ENCODE measurements around the gene QSOX2.
A peak's percentile ranks its signal among the peaks of the same experiment; 100 is the strongest.
"Not testable (repeated sequence)": the region's sequence is repeated elsewhere in the genome, so short reads cannot be mapped to it uniquely, and the experiment has no call there.

The QSOX2 gene

GRCh38 chr9:136268735-136269134 lies 23.1 kb upstream of the QSOX2 start:
- intact Hi-C loops (cut with DNase I): no loop called here
- DNase-seq: no peak

DNA sequence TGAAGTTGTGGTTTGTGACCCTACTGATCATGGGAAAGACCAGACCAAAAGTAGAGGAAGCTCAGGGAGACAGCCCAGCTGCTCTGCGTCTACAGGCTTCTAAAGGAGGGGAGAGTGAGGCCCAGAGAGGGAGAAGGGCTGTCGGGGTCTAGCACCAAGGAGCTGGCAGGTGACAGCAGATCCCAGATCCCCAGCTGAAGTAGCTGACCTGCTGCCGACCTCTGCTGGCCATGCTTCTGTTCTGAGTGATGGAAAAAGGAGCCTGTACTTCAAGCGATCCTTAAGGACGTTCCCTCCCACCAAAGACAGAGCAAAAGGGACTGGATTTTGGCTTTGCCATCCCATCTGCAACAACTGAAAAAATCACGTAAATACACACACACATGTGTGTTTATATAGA lies 22.7 kb upstream of the QSOX2 start:
- DNase-seq: no peak
- intact Hi-C loops (cut with DNase I): no loop called here

DNA sequence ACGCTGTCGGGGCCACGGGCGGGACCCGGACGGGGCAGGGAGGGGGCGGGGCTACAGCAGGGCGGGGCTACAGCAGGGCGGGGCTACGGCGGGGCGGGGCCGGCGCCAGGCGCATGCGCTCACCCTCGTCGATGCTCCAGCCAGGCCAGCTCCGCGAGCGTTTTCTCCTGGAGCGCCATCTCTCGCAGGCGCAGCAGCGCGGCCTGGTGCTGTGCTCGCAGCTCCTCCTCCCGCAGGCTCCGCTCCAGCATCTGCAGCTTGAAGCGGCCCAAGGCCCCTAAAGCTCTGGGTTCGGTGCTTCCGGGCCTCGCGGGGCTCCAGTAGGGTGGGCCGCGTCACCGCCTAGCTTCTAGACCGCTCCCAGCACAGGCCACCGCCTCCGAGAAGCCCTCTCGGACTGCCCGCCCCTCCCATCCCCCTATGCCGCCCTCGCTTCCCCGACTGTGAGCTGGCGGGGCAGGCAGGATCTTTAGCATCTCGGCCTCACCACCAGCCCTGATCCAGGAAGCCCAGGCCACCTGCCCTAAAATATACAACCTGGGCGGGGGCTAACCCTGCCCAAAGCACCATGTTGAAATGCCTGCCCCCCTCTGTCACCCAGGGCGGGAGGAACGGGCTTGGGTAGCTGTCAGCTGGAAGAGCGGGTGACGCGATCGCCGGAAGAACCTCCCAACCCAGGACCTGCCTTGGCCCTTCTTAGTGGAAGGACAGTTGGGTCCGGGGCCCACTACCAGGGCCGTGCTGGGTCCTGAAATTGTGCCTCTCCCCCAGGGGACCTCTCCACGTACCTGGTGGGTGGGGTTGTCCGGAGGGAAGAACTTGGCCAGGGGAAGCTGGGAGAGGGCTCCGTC lies 21.9 kb upstream of the QSOX2 start:
- intact Hi-C loops (cut with DNase I): no loop called here
- DNase-seq: peak; percentile 68 to 94 (median 86)

DNA sequence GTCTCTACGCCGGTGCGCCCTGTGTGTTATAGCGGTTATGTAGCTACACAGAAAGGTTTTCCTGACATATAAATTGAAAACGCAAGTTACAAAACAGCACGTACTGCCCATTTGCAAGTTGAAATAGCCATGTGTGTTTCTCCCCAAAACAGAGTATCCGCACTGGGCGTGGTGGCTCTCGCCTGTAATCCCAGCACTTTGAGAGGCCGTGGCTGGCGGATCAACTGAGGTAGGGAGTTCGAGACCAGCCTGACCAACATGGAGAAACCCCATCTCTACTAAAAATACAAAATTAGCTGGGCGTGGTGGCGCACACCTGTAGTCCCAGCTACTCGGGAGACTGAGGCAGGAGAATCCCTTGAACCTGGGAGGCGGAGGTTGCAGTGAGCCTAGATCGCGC lies 21.0 kb upstream of the QSOX2 start:
- DNase-seq; intact Hi-C loops (cut with DNase I): not testable (repeated sequence)

DNA sequence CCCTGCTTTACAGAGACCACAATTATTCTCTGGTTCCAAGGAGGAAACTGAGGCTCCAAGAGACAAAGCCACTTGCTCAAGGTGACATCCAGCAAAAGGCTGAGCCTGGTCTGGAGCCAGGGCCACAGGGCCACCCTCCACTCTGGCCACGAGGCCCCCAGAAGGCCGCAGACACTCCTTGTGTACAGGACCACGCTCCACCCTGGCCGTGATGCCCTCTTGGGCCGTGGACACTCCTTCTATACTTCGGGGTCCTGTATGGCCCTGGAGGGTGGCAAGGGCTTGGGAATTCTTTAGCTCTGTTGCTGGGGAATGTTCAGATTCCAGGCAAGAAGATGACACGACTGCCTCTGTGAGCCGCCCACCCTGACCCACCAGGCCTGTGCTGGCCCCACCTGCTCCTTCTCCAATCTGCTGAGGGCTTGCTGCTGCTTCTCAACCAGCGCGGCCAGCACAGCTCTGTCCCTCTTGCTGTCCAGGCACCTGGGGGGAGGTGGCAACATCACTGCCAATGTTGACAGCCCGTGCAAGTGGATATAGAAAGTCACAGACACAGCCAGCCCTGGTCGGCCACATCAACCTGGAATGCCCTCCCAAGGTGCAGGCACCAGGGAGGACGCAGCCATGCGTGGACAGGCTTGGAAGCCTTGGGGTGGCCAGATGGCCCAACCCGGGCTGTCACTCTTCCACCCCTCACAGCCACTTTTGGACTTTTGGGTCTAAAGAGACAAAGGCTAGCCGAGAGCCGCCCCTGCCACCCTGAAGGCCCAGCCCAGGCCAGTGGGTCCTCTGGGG lies 20.1 kb upstream of the QSOX2 start:
- no peak for DNase-seq
- intact Hi-C loops (cut with DNase I): no loop called here

GRCh38 chr9:136264441-136265405 lies 19.1 kb upstream of the QSOX2 start:
- intact Hi-C loops (cut with DNase I): no loop called here
- DNase-seq: no peak

- DNase-seq: no peak
- intact Hi-C loops (cut with DNase I): no loop called here
Measured at GRCh38 chr9:136264031-136264430, 18.4 kb upstream of the QSOX2 start.

- no peak for DNase-seq
- intact Hi-C loops (cut with DNase I): no loop called here
Measured at GRCh38 chr9:136262671-136263178, 17.1 kb upstream of the QSOX2 start.

DNA sequence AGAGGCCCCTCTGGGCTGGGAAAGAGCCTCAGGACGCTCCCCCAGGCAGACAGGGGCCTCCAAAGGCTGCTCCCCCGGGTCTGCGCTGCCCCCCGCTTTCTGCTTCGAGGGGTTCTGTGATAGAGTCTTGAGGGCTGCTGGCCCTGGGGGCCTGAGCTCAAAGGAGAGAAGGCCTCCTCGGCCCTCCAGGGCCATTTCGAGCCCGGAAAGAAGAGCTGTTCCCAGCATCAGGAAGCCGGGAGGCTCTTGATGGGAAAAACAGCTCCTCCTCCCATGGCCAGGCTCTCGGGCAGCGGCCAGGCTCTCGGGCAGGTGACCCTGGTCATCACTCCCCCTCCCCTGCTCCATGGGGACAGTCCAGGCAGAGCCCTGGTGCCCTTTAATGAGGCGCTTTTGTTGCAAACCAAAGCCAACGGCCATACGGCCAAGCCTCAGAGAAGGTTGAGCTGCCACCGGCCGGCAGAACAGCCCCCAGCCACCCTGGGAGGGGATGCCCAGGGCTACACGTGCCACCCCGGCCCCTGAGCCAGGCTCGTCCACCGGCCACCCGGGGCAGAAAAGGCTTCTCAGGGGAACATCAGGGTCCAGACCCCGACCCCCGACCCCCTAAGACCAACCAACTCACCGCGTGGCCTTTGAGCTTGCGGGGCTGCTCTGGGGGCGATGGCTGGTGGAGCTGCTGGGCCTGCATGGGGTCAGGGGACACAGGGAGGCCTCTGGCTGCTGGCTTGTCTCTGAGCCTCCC lies 16.2 kb upstream of the QSOX2 start:
- intact Hi-C loops (cut with DNase I): no loop called here
- no peak for DNase-seq

DNA sequence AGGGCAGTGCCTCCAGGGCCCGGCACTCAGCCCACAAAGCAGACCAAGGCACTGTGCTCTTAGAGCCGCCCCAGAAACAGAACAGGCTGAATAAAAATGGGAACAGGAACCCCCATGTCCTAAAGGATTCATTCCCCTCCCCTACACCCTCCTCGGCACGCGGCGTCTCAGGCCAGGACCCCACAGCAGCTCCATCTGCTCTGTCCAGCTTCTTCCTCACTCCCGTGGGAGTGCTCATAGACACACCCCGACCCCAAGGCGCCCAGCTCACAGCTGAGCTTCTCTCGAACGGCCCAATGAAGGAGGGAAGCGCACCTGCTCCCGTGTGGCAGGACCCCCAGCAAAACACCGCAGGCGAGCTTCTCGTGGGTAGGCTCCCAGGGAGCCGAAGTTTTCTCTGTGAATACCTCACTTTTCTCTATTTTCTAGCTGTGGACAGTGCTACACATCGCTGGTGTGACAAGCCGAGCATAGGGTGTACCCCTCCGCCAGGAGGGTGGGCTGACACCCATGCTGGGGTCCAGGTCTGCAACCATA lies 15.4 kb upstream of the QSOX2 start:
- intact Hi-C loops (cut with DNase I): no loop called here
- no peak for DNase-seq

GRCh38 chr9:136260521-136260920 lies 14.9 kb upstream of the QSOX2 start:
- intact Hi-C loops (cut with DNase I): no loop called here
- no peak for DNase-seq

DNA sequence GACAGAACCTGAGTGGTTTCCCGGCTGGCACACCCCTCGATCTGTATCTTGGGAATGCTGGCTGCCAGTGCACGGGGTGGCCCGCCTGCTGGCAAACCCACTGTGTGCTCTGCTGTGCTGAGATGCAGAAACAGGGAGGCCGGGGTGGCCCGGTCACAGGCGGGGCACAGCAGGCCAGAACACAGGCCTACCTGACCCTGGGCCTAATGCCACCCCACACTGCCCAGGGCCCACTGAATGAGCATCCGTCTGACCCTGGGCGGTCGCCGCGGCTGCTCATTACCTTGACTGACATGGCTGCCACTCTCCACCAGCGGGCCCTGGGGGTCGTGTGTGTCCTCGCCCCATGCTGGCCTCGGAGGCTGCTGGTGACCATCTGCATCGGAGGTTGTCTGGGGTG lies 14.2 kb upstream of the QSOX2 start:
- intact Hi-C loops (cut with DNase I): no loop called here
- DNase-seq: no peak

DNA sequence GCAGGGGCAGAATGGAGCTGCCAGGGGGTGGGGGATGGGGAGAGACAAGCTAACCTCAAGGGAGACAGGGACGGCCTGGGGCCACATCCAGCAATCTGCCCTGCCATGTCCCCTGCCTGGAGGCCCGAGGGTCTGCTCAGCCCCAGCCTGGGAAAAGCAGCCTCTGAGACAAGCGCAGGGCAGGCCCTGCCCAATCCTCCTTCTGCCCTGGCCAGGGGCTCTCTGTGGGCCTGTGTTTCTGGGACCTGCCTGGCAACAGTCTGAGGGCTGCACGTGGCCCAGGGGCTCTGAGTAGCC lies 13.9 kb upstream of the QSOX2 start:
- intact Hi-C loops (cut with DNase I): no loop called here

GRCh38 chr9:136258786-136259516 lies 13.3 kb upstream of the QSOX2 start:
- intact Hi-C loops (cut with DNase I): no loop called here
- no peak for DNase-seq

More for the DNA sequence above, 13.9 kb upstream of the QSOX2 start:
- DNase-seq: no peak

- no peak for DNase-seq
- intact Hi-C loops (cut with DNase I): no loop called here
Measured at GRCh38 chr9:136258299-136258625, 12.7 kb upstream of the QSOX2 start.

DNA sequence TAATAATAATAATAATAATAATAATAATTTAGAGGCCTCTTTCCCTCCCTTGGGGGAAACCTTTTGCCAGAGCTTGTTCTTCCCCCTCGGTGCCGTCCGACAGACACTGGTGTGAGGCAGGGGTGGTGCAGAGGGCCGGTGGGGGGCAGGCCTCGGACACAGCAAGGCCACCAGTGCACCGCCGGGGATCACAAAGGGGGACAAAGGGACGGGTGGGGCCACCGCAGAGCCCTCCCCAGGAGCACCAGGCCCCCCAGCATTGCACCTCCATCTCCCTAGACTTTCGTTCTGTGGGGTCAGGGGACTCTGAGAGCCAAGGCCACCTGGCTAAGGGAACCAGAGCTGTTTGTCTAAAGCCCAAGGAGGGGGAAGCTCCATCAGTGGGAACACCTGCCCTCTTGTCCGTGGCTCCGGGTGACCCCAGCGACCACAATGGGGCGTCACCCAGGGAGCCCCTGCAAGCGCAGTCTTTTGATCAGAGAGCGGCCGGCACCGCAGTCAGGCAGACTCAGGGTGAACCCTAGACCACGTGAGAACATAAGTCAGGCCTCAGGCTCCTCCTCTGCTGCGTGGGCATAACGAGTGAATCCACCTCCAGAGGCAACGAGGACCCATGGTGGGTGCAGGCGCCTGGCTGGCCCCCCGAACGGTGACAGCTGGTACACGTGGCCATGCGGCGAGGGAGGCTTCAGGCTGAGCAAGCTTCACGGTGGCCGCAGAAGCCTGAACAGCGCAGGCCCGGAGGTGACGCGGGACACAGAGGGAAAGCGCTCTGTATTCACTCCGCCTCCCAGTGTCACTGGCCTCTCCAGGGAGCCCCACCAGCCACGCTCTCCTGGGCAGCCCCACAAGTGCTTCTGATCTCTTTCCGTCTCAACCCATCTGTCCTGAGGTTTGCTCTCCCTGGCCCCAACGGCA lies 12.0 kb upstream of the QSOX2 start:
- intact Hi-C loops (cut with DNase I): no loop called here

More for the DNA sequence above, 12.0 kb upstream of the QSOX2 start:
- no peak for DNase-seq
